Measurements from ENCODE around the gene CHD5.

- no peak for TF ChIP-seq POLR2A (IDR thresholded peaks at IDR 0.05)
- TF ChIP-seq, protein P1, sequence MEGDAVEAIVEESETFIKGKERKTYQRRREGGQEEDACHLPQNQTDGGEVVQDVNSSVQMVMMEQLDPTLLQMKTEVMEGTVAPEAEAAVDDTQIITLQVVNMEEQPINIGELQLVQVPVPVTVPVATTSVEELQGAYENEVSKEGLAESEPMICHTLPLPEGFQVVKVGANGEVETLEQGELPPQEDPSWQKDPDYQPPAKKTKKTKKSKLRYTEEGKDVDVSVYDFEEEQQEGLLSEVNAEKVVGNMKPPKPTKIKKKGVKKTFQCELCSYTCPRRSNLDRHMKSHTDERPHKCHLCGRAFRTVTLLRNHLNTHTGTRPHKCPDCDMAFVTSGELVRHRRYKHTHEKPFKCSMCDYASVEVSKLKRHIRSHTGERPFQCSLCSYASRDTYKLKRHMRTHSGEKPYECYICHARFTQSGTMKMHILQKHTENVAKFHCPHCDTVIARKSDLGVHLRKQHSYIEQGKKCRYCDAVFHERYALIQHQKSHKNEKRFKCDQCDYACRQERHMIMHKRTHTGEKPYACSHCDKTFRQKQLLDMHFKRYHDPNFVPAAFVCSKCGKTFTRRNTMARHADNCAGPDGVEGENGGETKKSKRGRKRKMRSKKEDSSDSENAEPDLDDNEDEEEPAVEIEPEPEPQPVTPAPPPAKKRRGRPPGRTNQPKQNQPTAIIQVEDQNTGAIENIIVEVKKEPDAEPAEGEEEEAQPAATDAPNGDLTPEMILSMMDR (IDR thresholded peaks at IDR 0.05) = no peak
Observed at GRCh38 chr1:6167391-6168303, 12.5 kb downstream of the CHD5 start.
